HPDE6-E6E7 (cell line): ENCODE data around the gene LILRB3.
A peak's percentile ranks its signal among the peaks of the same experiment; 100 is the strongest.
"Not testable (repeated sequence)": the region's sequence is repeated elsewhere in the genome, so short reads cannot be mapped to it uniquely, and the experiment has no call there.

Experiments
- DNase-seq: peaks from one replicate; pipeline ENCODE4 v3.0.0; 2011; ENCODE audit warnings: missing footprints; ENCODE audit errors: extremely low spot score

Gene LILRB3

GRCh38 chr19:54190503-54191010 is 32.2 kb downstream of the LILRB3 start:
- peak; percentile 77 for DNase-seq

- DNase-seq, result peak; percentile 83
These were observed 32.9 kb downstream of the LILRB3 start for GRCh38 chr19:54189735-54190502.

- peak; percentile 88 for DNase-seq
These were observed 33.6 kb downstream of the LILRB3 start, which contains the start of gene MBOAT7 for GRCh38 chr19:54189145-54189734. MBOAT7 (minus strand) TSS chr19:54189580; CDS start chr19:54188508, 1,072 bp downstream.

- no peak for DNase-seq
These were observed 34.5 kb downstream of the LILRB3 start for GRCh38 chr19:54188215-54188871.

- no peak for DNase-seq
These were observed 35.8 kb downstream of the LILRB3 start for GRCh38 chr19:54186934-54187381.

- no peak for DNase-seq
These were observed 36.5 kb downstream of the LILRB3 start for GRCh38 chr19:54186351-54186750.

- no peak for DNase-seq
These were observed 39.4 kb downstream of the LILRB3 start for GRCh38 chr19:54183431-54183830.

GRCh38 chr19:54181894-54182293 is 40.9 kb downstream of the LILRB3 start:
- DNase-seq, result not testable (repeated sequence)

- DNase-seq, result no peak
These were observed 42.1 kb downstream of the LILRB3 start for GRCh38 chr19:54180691-54181091.

GRCh38 chr19:54179921-54180461 is 42.8 kb downstream of the LILRB3 start:
- DNase-seq, result no peak

GRCh38 chr19:54179262-54179852 is 43.5 kb downstream of the LILRB3 start:
- DNase-seq, result no peak

GRCh38 chr19:54178581-54179261 is 44.1 kb downstream of the LILRB3 start:
- no peak for DNase-seq

GRCh38 chr19:54173951-54174834 is 48.6 kb downstream of the LILRB3 start:
- DNase-seq, result no peak

- no peak for DNase-seq
These were observed 49.5 kb downstream of the LILRB3 start for GRCh38 chr19:54173359-54173699.

GRCh38 chr19:54172471-54173358 is 50.1 kb downstream of the LILRB3 start, which contains the start of gene TMC4:
TMC4 (minus strand) TSS chr19:54173160; CDS start chr19:54173117, 43 bp downstream.
- peak; percentile 93 for DNase-seq

GRCh38 chr19:54171736-54172431 is 50.9 kb downstream of the LILRB3 start:
- not testable (repeated sequence) for DNase-seq

- DNase-seq, result no peak
These were observed 53.6 kb downstream of the LILRB3 start for GRCh38 chr19:54169149-54169740.
